ENCODE measurements around the gene KIAA1328.

DNA sequence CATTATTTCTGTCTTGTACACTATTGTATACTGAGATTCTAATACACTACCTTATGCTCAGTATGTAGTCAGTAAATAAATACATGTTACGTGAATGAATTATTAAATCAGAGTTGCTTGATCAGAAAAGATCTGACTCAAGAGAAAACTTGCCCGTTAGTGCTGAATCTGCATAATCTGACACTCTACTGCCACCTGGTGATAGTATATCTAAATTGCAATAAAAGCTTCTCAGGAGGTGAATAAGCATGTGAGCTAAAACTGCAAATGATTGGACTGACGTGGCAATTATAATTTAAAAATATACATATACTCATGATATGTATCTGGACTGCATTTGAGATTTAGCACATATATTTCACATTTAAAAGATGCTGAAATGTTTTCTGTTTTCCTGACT is 70.4 kb downstream of the KIAA1328 start:
- no peak for TF ChIP-seq POLR2A (IDR thresholded peaks at IDR 0.05; ENCODE audit: low read length)
- TF ChIP-seq GATA1 (IDR thresholded peaks at IDR 0.05; ENCODE audit: low read depth, low read length) = no peak

Measured in erythroblast (primary cell).